GM18951 (cell line): ENCODE measurements around the gene HECW1.

Source experiments
- POLR2A ChIP-seq: IDR thresholded peaks from 4 replicates; pipeline ENCODE4 v1.6.1; 2011; ENCODE audit warnings: mild to moderate bottlenecking; ENCODE audit not compliant: insufficient read length, insufficient read depth; ENCODE audit errors: extremely low read depth
- in situ Hi-C: fragments of 300-500 bp; cut with MboI; formaldehyde crosslinking; loops from one replicate; pipeline ENCODE4 v1.12.0; 2022; ENCODE audit warnings: low sequenced_read_pairs, mixed read lengths, inconsistent platforms; ENCODE audit not compliant: unreplicated experiment

Gene HECW1

GRCh38 chr7:43516581-43517342 is 404.3 kb downstream of the HECW1 start:
- no peak for TF ChIP-seq POLR2A
- in situ Hi-C loops, result no loop called here

GRCh38 chr7:43517464-43517863 is 405.0 kb downstream of the HECW1 start:
- TF ChIP-seq POLR2A, result no peak
- in situ Hi-C loops, result no loop called here

- no peak for TF ChIP-seq POLR2A
- in situ Hi-C loops, result no loop called here
These were observed 407.8 kb downstream of the HECW1 start for GRCh38 chr7:43520201-43520600.

GRCh38 chr7:43522406-43523156 is 410.1 kb downstream of the HECW1 start:
- in situ Hi-C loops, result no loop called here
- no peak for TF ChIP-seq POLR2A

GRCh38 chr7:43528576-43529354 is 416.3 kb downstream of the HECW1 start:
- TF ChIP-seq POLR2A, result no peak
- in situ Hi-C loops, result no loop called here

- TF ChIP-seq POLR2A, result no peak
- in situ Hi-C loops, result no loop called here
These were observed 418.3 kb downstream of the HECW1 start for GRCh38 chr7:43530553-43531410.

- in situ Hi-C loops, result no loop called here
- no peak for TF ChIP-seq POLR2A
These were observed 419.3 kb downstream of the HECW1 start for GRCh38 chr7:43531700-43532099.

- TF ChIP-seq POLR2A, result no peak
These were observed 421.5 kb downstream of the HECW1 start for GRCh38 chr7:43533801-43534479.

GRCh38 chr7:43535031-43535451 is 422.6 kb downstream of the HECW1 start:
- in situ Hi-C loops, result no loop called here
- TF ChIP-seq POLR2A, result no peak

More at GRCh38 chr7:43533801-43534479, 421.5 kb downstream of the HECW1 start:
- in situ Hi-C loops, result no loop called here

- no peak for TF ChIP-seq POLR2A
- in situ Hi-C loops, result no loop called here
These were observed 423.6 kb downstream of the HECW1 start for GRCh38 chr7:43535810-43536585.

GRCh38 chr7:43536773-43537172 is 424.3 kb downstream of the HECW1 start:
- in situ Hi-C loops, result no loop called here
- TF ChIP-seq POLR2A, result no peak

GRCh38 chr7:43537765-43538403 is 425.4 kb downstream of the HECW1 start:
- in situ Hi-C loops, result no loop called here
- no peak for TF ChIP-seq POLR2A
